Lower lobe of right lung (tissue), 2 donors: ENCODE data around the gene CRKL. TPM values are rescaled to one million over a fixed set of nuclear protein-coding genes. Genes with fewer than 3 reads are reported as not detected.
"Not testable (repeated sequence)": the region's sequence is repeated elsewhere in the genome, so short reads cannot be mapped to it uniquely, and the experiment has no call there.

Experiments used
- ATAC-seq, 2 donors: fragments of 200-7000 bp; cut with Tn5 transposase; one replicate each; pipeline ENCODE4 v1.9.1; 2020 to 2022; ENCODE audit warnings: mild to moderate bottlenecking in 2 of 2, moderate library complexity in 2 of 2
- DNase-seq: peaks from one replicate; pipeline ENCODE4 v3.0.0-alpha.2; 2020
- H3K27ac ChIP-seq: fragments of 200-600 bp; one replicate; pipeline ENCODE4 v1.8.0; 2022
- H3K27me3 ChIP-seq: fragments of 200-600 bp; one replicate; pipeline ENCODE4 v1.8.0; 2022; ENCODE audit warnings: low read depth
- H3K36me3 ChIP-seq: fragments of 200-600 bp; one replicate; pipeline ENCODE4 v1.8.0; 2022; ENCODE audit warnings: mild to moderate bottlenecking
- H3K4me1 ChIP-seq: fragments of 200-600 bp; one replicate; pipeline ENCODE4 v1.8.0; 2022
- H3K4me3 ChIP-seq: fragments of 200-600 bp; one replicate; pipeline ENCODE4 v1.8.0; 2022; ENCODE audit warnings: mild to moderate bottlenecking
- H3K9me3 ChIP-seq: fragments of 200-600 bp; one replicate; pipeline ENCODE4 v1.8.0; 2022
- CTCF ChIP-seq: fragments of 200-600 bp; IDR thresholded peaks from one replicate; pipeline ENCODE4 v1.8.0; 2022; ENCODE audit warnings: antibody characterized with exemption, mild to moderate bottlenecking
- intact Hi-C: fragments of 100-400 bp; cut with DNase I; formaldehyde crosslinking; loops from one replicate; pipeline ENCODE4 v1.11.0; 2022
- total RNA-seq: library from RNA; stranded (reverse); fragmentation: NEBNext Ultra II Directional; extraction: Animal tissue kit (Norgen Biotek cat#: 25700); gene quantifications from one replicate; pipeline ENCODE4 v1.2.1, GENCODE V29; 2021
- donor health status: DM: no; HTN: yes; CAD: no; lungs with severe emphysema.

Gene CRKL
- total RNA-seq, 1 donor from 2014 or later = 53.5 TPM

- H3K27ac ChIP-seq = no peak overlapping the region
- no peaks in the 10 kb centered on the region for H3K27me3 ChIP-seq
- ATAC-seq = no peak
- TF ChIP-seq CTCF = no peak
- H3K4me1 ChIP-seq = peaks cover 34% of the 10 kb centered on the region
- no peak for DNase-seq
- H3K36me3 ChIP-seq = no peaks in the 10 kb centered on the region
- intact Hi-C loops = no loop called here
- H3K9me3 ChIP-seq = no peaks in the 10 kb centered on the region
- no peak overlapping the region for H3K4me3 ChIP-seq
Observed at GRCh38 chr22:20927940-20928572, 10.8 kb downstream of the CRKL start.

- no peak overlapping the region for H3K4me3 ChIP-seq
- H3K27me3 ChIP-seq = no peaks in the 10 kb centered on the region
- H3K27ac ChIP-seq = no peak overlapping the region
- no peak for TF ChIP-seq CTCF
- DNase-seq (no peak), ATAC-seq (no peak)
- H3K4me1 ChIP-seq = peaks cover 34% of the 10 kb centered on the region
- intact Hi-C loops = no loop called here
- H3K36me3 ChIP-seq = peaks cover under 1% of the 10 kb centered on the region
- H3K9me3 ChIP-seq = no peaks in the 10 kb centered on the region
Observed at GRCh38 chr22:20928573-20928967, 11.4 kb downstream of the CRKL start.

GRCh38 chr22:20930004-20930403, 12.8 kb downstream of the CRKL start:
- H3K4me1 ChIP-seq = peaks cover 34% of the 10 kb centered on the region
- H3K36me3 ChIP-seq = peaks cover 15% of the 10 kb centered on the region
- TF ChIP-seq CTCF = no peak
- no peaks in the 10 kb centered on the region for H3K27me3 ChIP-seq
- intact Hi-C loops = no loop called here
- ATAC-seq = no peak
- H3K4me3 ChIP-seq = no peak overlapping the region
- H3K9me3 ChIP-seq = no peaks in the 10 kb centered on the region
- DNase-seq = no peak
- no peak overlapping the region for H3K27ac ChIP-seq

DNA sequence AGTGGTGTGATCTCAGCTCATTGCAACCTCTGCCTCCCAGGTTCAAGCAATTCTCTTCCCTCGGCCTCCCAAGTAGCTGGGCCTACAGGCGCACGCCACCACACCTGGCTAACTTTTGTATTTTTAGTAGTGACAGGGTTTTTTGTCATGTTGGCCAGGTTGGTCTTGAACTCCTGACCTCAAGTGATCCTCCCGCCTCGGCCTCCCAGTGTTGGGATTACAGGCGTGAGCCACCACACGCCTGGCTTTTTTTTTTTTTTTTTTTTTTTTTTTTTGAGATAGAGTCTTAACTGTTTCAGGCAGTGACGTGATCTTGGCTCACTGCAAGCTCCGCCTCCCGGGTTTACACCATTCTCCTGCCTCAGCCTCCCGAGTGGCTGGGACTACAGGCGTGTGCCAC, 13.2 kb downstream of the CRKL start:
- ATAC-seq, H3K9me3 ChIP-seq, H3K27me3 ChIP-seq, H3K4me3 ChIP-seq, H3K27ac ChIP-seq, DNase-seq, intact Hi-C loops: not testable (repeated sequence)
- peaks cover 30% of the 10 kb centered on the region for H3K4me1 ChIP-seq
- peaks cover 19% of the 10 kb centered on the region for H3K36me3 ChIP-seq

GRCh38 chr22:20931126-20931654, 14.0 kb downstream of the CRKL start:
- intact Hi-C loops = no loop called here
- no peaks in the 10 kb centered on the region for H3K27me3 ChIP-seq
- no peak for ATAC-seq
- no peaks in the 10 kb centered on the region for H3K9me3 ChIP-seq
- peaks cover 27% of the 10 kb centered on the region for H3K36me3 ChIP-seq
- no peak for DNase-seq
- TF ChIP-seq CTCF = no peak
- H3K4me3 ChIP-seq = no peak overlapping the region
- H3K4me1 ChIP-seq = peaks cover 28% of the 10 kb centered on the region
- no peak overlapping the region for H3K27ac ChIP-seq

GRCh38 chr22:20933910-20934309, 16.7 kb downstream of the CRKL start:
- H3K27me3 ChIP-seq = no peaks in the 10 kb centered on the region
- intact Hi-C loops = no loop called here

GRCh38 chr22:20935049-20935448, 17.8 kb downstream of the CRKL start:
- H3K4me1 ChIP-seq = peaks cover 55% of the 10 kb centered on the region
- H3K27ac ChIP-seq, H3K9me3 ChIP-seq, intact Hi-C loops, H3K27me3 ChIP-seq, H3K4me3 ChIP-seq, ATAC-seq, DNase-seq: not testable (repeated sequence)
- peaks cover 43% of the 10 kb centered on the region for H3K36me3 ChIP-seq

More at GRCh38 chr22:20933910-20934309, 16.7 kb downstream of the CRKL start:
- H3K4me3 ChIP-seq = no peak overlapping the region
- peaks cover 46% of the 10 kb centered on the region for H3K4me1 ChIP-seq
- ATAC-seq (no peak), DNase-seq (no peak)
- H3K9me3 ChIP-seq = no peaks in the 10 kb centered on the region
- no peak for TF ChIP-seq CTCF
- no peak overlapping the region for H3K27ac ChIP-seq
- peaks cover 43% of the 10 kb centered on the region for H3K36me3 ChIP-seq

DNA sequence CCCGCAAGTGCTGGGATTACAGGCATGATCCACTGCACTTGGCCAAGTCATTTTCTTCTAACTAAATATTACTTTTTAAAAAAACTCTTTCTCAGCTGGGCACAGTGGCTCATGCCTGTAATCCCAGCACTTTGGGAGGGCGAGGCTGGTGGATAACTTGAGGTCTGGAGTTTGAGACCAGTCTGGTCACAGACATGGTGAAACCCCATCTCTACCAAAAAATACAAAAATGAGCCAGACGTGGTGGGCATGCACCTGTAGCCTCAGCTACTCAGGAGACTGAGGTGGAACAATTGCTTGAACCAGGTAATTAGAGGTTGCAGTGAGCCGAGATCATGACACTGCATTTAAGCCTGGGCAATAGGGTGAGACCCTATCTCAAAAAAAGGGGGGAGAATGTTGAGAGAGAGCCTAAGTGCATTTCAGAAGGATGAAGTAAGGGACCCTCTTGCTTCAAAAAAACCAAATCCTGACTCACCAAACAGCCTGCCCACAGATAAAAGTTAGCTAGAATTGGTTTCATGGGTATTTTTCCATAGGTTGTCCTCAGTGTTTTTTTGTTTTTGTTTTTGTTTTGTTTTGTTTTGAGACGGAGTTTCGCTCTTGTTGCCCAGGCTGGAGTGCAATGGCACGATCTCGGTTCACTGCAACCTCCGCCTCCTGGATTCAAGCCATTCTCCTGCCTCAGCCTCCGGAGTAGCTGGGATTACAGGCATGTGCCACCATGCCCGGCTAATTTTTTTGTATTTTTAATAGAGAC, 18.8 kb downstream of the CRKL start:
- H3K4me3 ChIP-seq, H3K9me3 ChIP-seq, DNase-seq, ATAC-seq, intact Hi-C loops, H3K27ac ChIP-seq, H3K27me3 ChIP-seq: not testable (repeated sequence)
- Histone ChIP-seq H3K36me3 (peaks cover 43% of the 10 kb centered on the region), H3K4me1 (peaks cover 64% of the 10 kb centered on the region)
